ENCODE measurements around the gene AFMID.
A peak's percentile ranks its signal among the peaks of the same experiment; 100 is the strongest.

AFMID gene

GRCh38 chr17:78185981-78186691, 1.0 kb upstream of the AFMID start:
- H3K9me3 ChIP-seq (ENCODE audit: insufficient read depth, low read depth, low read length): no peaks in the 10 kb centered on the region
- peaks cover 33% of the 10 kb centered on the region for H3K4me1 ChIP-seq (ENCODE audit: insufficient read depth, low read length, poor library complexity, severe bottlenecking)
- no peaks in the 10 kb centered on the region for H3K36me3 ChIP-seq (ENCODE audit: insufficient read depth, low read length)
- H3K4me2 ChIP-seq (ENCODE audit: low read depth, low read length, poor library complexity, severe bottlenecking): peak overlapping the region; percentile 75
- peak overlapping the region; percentile 77 for H3K4me3 ChIP-seq (ENCODE audit: low read length, poor library complexity, severe bottlenecking)
- H3K79me2 ChIP-seq (ENCODE audit: insufficient read depth, low read length): peaks cover 66% of the 10 kb centered on the region
- H3K27me3 ChIP-seq (ENCODE audit: insufficient read depth, low read length, poor library complexity, severe bottlenecking): no peaks in the 10 kb centered on the region
- H3K9me2 ChIP-seq (replicated peaks; ENCODE audit: low read depth, low read length): no peaks in the 10 kb centered on the region
- H3K9ac ChIP-seq (ENCODE audit: low read depth, low read length, poor library complexity, severe bottlenecking): peak overlapping the region; percentile 78
- H3F3A ChIP-seq (ENCODE audit: low read depth): no peaks in the 10 kb centered on the region
- TF ChIP-seq CTCF (conservative IDR thresholded peaks at IDR 0.05; ENCODE audit: low read length): no peak
- no peak for TF ChIP-seq EZH2phosphoT487 (IDR thresholded peaks at IDR 0.05; ENCODE audit: borderline replicate concordance)
- no peak overlapping the region for H2AFZ ChIP-seq (ENCODE audit: low read length)
- peaks cover 7% of the 10 kb centered on the region for H4K20me1 ChIP-seq (ENCODE audit: insufficient read depth, low read length, poor library complexity, severe bottlenecking)

GRCh38 chr17:78196716-78197115, 9.6 kb downstream of the AFMID start:
- Histone ChIP-seq H2AFZ (ENCODE audit: low read length) (no peak overlapping the region), H3K36me3 (ENCODE audit: insufficient read depth, low read length) (peaks cover 7% of the 10 kb centered on the region; the same call in 1 of the 2 replicates), H3K9ac (ENCODE audit: low read depth, low read length, poor library complexity, severe bottlenecking) (no peak overlapping the region)

GRCh38 chr17:78197147-78197832, 10.1 kb downstream of the AFMID start:
- H3K4me1 ChIP-seq (ENCODE audit: insufficient read depth, low read length, poor library complexity, severe bottlenecking): peaks cover 4% of the 10 kb centered on the region
- no peak overlapping the region for H2AFZ ChIP-seq (ENCODE audit: low read length)
- H3K79me2 ChIP-seq (ENCODE audit: insufficient read depth, low read length): 0 out of 2 replicates have a peak, but pooled peaks cover 4% of the 10 kb centered on the region
- TF ChIP-seq EZH2phosphoT487 (IDR thresholded peaks at IDR 0.05; ENCODE audit: borderline replicate concordance) (no peak), CTCF (conservative IDR thresholded peaks at IDR 0.05; ENCODE audit: low read length) (no peak)
- H3F3A ChIP-seq (ENCODE audit: low read depth): no peaks in the 10 kb centered on the region
- no peak overlapping the region for H3K9ac ChIP-seq (ENCODE audit: low read depth, low read length, poor library complexity, severe bottlenecking)
- H3K9me2 ChIP-seq (replicated peaks; ENCODE audit: low read depth, low read length): no peaks in the 10 kb centered on the region
- H3K9me3 ChIP-seq (ENCODE audit: insufficient read depth, low read depth, low read length): no peaks in the 10 kb centered on the region
- H3K4me2 ChIP-seq (ENCODE audit: low read depth, low read length, poor library complexity, severe bottlenecking): no peak overlapping the region
- H3K27me3 ChIP-seq (ENCODE audit: insufficient read depth, low read length, poor library complexity, severe bottlenecking): no peaks in the 10 kb centered on the region
- H4K20me1 ChIP-seq (ENCODE audit: insufficient read depth, low read length, poor library complexity, severe bottlenecking): no peaks in the 10 kb centered on the region
- no peak overlapping the region for H3K4me3 ChIP-seq (ENCODE audit: low read length, poor library complexity, severe bottlenecking)
- H3K36me3 ChIP-seq (ENCODE audit: insufficient read depth, low read length): peaks cover 7% of the 10 kb centered on the region; the same call in 1 of the 2 replicates

More at GRCh38 chr17:78196716-78197115, 9.6 kb downstream of the AFMID start:
- 0 out of 2 replicates have a peak, but pooled peaks cover 4% of the 10 kb centered on the region for H3K79me2 ChIP-seq (ENCODE audit: insufficient read depth, low read length)
- no peaks in the 10 kb centered on the region for H3K9me3 ChIP-seq (ENCODE audit: insufficient read depth, low read depth, low read length)
- no peak overlapping the region for H3K4me3 ChIP-seq (ENCODE audit: low read length, poor library complexity, severe bottlenecking)
- TF ChIP-seq EZH2phosphoT487 (IDR thresholded peaks at IDR 0.05; ENCODE audit: borderline replicate concordance) (no peak), CTCF (conservative IDR thresholded peaks at IDR 0.05; ENCODE audit: low read length) (no peak)
- no peaks in the 10 kb centered on the region for H3K27me3 ChIP-seq (ENCODE audit: insufficient read depth, low read length, poor library complexity, severe bottlenecking)
- H4K20me1 ChIP-seq (ENCODE audit: insufficient read depth, low read length, poor library complexity, severe bottlenecking): no peaks in the 10 kb centered on the region
- H3K4me1 ChIP-seq (ENCODE audit: insufficient read depth, low read length, poor library complexity, severe bottlenecking): peaks cover 4% of the 10 kb centered on the region
- no peaks in the 10 kb centered on the region for H3F3A ChIP-seq (ENCODE audit: low read depth)
- no peaks in the 10 kb centered on the region for H3K9me2 ChIP-seq (replicated peaks; ENCODE audit: low read depth, low read length)
- no peak overlapping the region for H3K4me2 ChIP-seq (ENCODE audit: low read depth, low read length, poor library complexity, severe bottlenecking)
